Hepatocyte (in vitro differentiated cells): Measurements from ENCODE around the gene SSR1. TPM values are rescaled to one million over a fixed set of nuclear protein-coding genes. Genes with fewer than 3 reads are reported as not detected.

Experiments used
- DNase-seq: peaks from one replicate; pipeline ENCODE4 v3.0.0-alpha.2; 2016; ENCODE audit warnings: low spot score
- H2AFZ ChIP-seq: fragments of 200-600 bp; sonication (generic); 2 replicates; pipeline ENCODE4 v1.6.0; 2016; ENCODE audit warnings: antibody characterized with exemption, mild to moderate bottlenecking
- H3K27ac ChIP-seq: fragments of 200-600 bp; sonication (generic); 2 replicates; pipeline ENCODE4 v1.5.1; 2016; ENCODE audit warnings: mild to moderate bottlenecking
- H3K27me3 ChIP-seq: fragments of 200-600 bp; sonication (generic); 2 replicates; pipeline ENCODE4 v1.6.1; 2016
- H3K36me3 ChIP-seq: fragments of 200-600 bp; sonication (generic); replicated peaks from 2 replicates; pipeline ENCODE4 v1.5.1; 2016; ENCODE audit warnings: low read depth; ENCODE audit not compliant: insufficient read depth
- H3K4me1 ChIP-seq: fragments of 200-600 bp; sonication (generic); 2 replicates; pipeline ENCODE4 v1.5.1; 2016; ENCODE audit warnings: mild to moderate bottlenecking, moderate library complexity; ENCODE audit not compliant: insufficient read depth
- H3K4me2 ChIP-seq: fragments of 200-600 bp; sonication (generic); 2 replicates; pipeline ENCODE4 v1.6.0; 2016
- H3K4me3 ChIP-seq: fragments of 200-600 bp; sonication (generic); 2 replicates; pipeline ENCODE4 v1.5.1; 2016; ENCODE audit warnings: mild to moderate bottlenecking
- H3K79me2 ChIP-seq: fragments of 200-600 bp; sonication (generic); 2 replicates; pipeline ENCODE4 v1.6.0; 2017; ENCODE audit warnings: mild to moderate bottlenecking
- H3K9me2 ChIP-seq: fragments of 200-600 bp; sonication (generic); replicated peaks from 2 replicates; pipeline ENCODE4 v1.6.0; 2017; ENCODE audit warnings: mild to moderate bottlenecking; ENCODE audit not compliant: insufficient read depth
- H3K9me3 ChIP-seq: fragments of 200-600 bp; sonication (generic); 2 replicates; pipeline ENCODE4 v1.5.1; 2016; ENCODE audit warnings: low read depth, mild to moderate bottlenecking
- H4K20me1 ChIP-seq: fragments of 200-600 bp; sonication (generic); 2 replicates; pipeline ENCODE4 v1.6.0; 2016; ENCODE audit warnings: mild to moderate bottlenecking; ENCODE audit not compliant: insufficient read depth, poor library complexity, severe bottlenecking
- EZH2 ChIP-seq: fragments of 200-600 bp; sonication (generic); IDR thresholded peaks from 2 replicates; pipeline ENCODE4 v1.6.1; 2016; ENCODE audit warnings: antibody characterized with exemption, mild to moderate bottlenecking, borderline replicate concordance
- EZH2phosphoT487 ChIP-seq: fragments of 200-600 bp; sonication (generic); IDR thresholded peaks from one replicate; pipeline ENCODE4 v1.6.1; 2018; ENCODE audit warnings: antibody characterized with exemption, mild to moderate bottlenecking, low read depth, moderate library complexity; ENCODE audit not compliant: unreplicated experiment, severe bottlenecking
- WGBS: methylation state at CpG from one replicate; pipeline ENCODE4 v1.1.6; 2016; ENCODE audit warnings: low lambda C conversion rate; ENCODE audit errors: missing lambda C conversion rate; 5-methylcytosine and 5-hydroxymethylcytosine counted together
- polyA plus RNA-seq: library from polyadenylated mRNA; unstranded; fragments of >200 nt; fragmentation: Nextera tagmentation; extraction: Ambion mirVana; gene quantifications from 2 replicates; pipeline ENCODE4 v1.2.1, GENCODE V29; 2016
- total RNA-seq: library from RNA; depleted of rRNA; stranded (reverse); fragments of >200 nt; gene quantifications from 2 replicates; pipeline ENCODE4 v1.2.3, GENCODE V29; 2014
- TF ChIP-seq, protein P1 (sequence below): fragments of 200-600 bp; sonication (generic); IDR thresholded peaks from 2 replicates; pipeline ENCODE4 v1.5.1; 2016; ENCODE audit warnings: antibody characterized with exemption, mild to moderate bottlenecking; ENCODE audit not compliant: poor library complexity

Gene SSR1
- total and polyA plus RNA-seq, 2 experiments from 2014 or later = 170 to 195 TPM

DNA sequence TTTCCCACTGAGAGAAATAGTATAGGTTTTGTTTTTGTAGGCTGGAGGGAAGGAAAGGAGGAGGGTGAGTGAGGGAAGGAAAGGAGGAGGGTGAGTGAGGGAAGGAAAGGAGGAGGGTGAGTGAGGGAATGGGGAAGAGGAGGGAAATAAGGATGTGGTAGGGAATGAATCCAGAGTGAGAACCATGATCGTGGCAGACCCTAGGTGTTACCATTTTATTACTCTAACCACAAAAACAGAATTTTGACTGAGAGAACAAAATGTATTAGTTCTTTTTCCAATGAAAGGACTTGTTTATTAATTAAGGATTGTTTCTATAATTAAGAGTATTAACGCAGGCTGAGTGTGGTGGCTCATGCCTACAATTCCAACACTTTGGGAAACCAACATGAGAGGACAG lies 16.4 kb downstream of the SSR1 start:
- no peaks in the 10 kb centered on the region for H3K36me3 ChIP-seq
- H3K4me2 ChIP-seq = no peak overlapping the region
- H4K20me1 ChIP-seq = no peaks in the 10 kb centered on the region
- no peaks in the 10 kb centered on the region for H3K9me3 ChIP-seq
- H2AFZ ChIP-seq = no peak overlapping the region
- no peak overlapping the region for H3K4me3 ChIP-seq
- no peaks in the 10 kb centered on the region for H3K27me3 ChIP-seq
- no peaks in the 10 kb centered on the region for H3K4me1 ChIP-seq
- DNase-seq = no peak
- H3K27ac ChIP-seq = no peak overlapping the region
- peaks cover 7% of the 10 kb centered on the region for H3K79me2 ChIP-seq
- H3K9me2 ChIP-seq = no peaks in the 10 kb centered on the region
- no peak for TF ChIP-seq EZH2phosphoT487
- 96% methylated on average over 2 of the region's 2 CpGs for WGBS

GRCh38 chr6:7295916-7296315 lies 17.1 kb downstream of the SSR1 start:
- TF ChIP-seq EZH2 (no peak), EZH2phosphoT487 (no peak)
- TF ChIP-seq, protein P1, sequence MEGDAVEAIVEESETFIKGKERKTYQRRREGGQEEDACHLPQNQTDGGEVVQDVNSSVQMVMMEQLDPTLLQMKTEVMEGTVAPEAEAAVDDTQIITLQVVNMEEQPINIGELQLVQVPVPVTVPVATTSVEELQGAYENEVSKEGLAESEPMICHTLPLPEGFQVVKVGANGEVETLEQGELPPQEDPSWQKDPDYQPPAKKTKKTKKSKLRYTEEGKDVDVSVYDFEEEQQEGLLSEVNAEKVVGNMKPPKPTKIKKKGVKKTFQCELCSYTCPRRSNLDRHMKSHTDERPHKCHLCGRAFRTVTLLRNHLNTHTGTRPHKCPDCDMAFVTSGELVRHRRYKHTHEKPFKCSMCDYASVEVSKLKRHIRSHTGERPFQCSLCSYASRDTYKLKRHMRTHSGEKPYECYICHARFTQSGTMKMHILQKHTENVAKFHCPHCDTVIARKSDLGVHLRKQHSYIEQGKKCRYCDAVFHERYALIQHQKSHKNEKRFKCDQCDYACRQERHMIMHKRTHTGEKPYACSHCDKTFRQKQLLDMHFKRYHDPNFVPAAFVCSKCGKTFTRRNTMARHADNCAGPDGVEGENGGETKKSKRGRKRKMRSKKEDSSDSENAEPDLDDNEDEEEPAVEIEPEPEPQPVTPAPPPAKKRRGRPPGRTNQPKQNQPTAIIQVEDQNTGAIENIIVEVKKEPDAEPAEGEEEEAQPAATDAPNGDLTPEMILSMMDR = no peak
- Histone ChIP-seq H4K20me1 (no peaks in the 10 kb centered on the region), H3K36me3 (no peaks in the 10 kb centered on the region), H3K4me1 (no peaks in the 10 kb centered on the region), H3K9me3 (no peaks in the 10 kb centered on the region), H2AFZ (no peak overlapping the region), H3K9me2 (no peaks in the 10 kb centered on the region), H3K4me3 (no peak overlapping the region), H3K27me3 (no peaks in the 10 kb centered on the region), H3K27ac (no peak overlapping the region), H3K79me2 (peaks cover 7% of the 10 kb centered on the region), H3K4me2 (no peak overlapping the region)
- no peak for DNase-seq
- 97% methylated on average over 3 of the region's 3 CpGs for WGBS

- TF ChIP-seq EZH2 (no peak), EZH2phosphoT487 (no peak)
- TF ChIP-seq, protein P1 = no peak
- Histone ChIP-seq H4K20me1 (no peaks in the 10 kb centered on the region), H2AFZ (no peak overlapping the region), H3K4me3 (no peak overlapping the region), H3K79me2 (peaks cover 4% of the 10 kb centered on the region), H3K4me2 (no peak overlapping the region), H3K36me3 (peaks cover 11% of the 10 kb centered on the region), H3K9me3 (no peaks in the 10 kb centered on the region), H3K27ac (no peak overlapping the region), H3K4me1 (no peaks in the 10 kb centered on the region), H3K9me2 (no peaks in the 10 kb centered on the region), H3K27me3 (no peaks in the 10 kb centered on the region)
- no peak for DNase-seq
- 80% methylated on average over 6 of the region's 6 CpGs for WGBS
These were observed 20.3 kb downstream of the SSR1 start for GRCh38 chr6:7292596-7293255.

DNA sequence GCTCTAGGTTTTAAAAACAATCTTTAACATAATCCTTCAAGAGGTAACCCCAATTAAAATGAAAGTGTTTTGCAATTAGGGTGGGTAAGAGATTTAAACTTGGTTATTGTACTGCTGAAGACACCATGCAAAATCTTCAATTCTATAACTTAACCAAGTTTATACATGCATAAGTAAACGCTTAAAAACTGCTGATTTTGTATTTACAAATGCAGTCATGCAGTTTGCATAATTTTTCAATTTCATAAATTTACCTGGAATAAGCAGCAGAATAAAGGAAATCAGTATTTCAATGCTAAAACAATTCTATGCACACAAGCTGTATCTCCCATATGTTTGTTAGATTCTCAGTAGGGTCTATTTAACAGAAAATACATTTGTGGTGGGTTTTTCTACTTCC lies 22.9 kb downstream of the SSR1 start:
- Histone ChIP-seq H3K79me2 (no peaks in the 10 kb centered on the region), H3K27me3 (no peaks in the 10 kb centered on the region), H3K4me1 (no peaks in the 10 kb centered on the region), H4K20me1 (no peaks in the 10 kb centered on the region), H3K27ac (no peak overlapping the region), H3K4me3 (no peak overlapping the region), H3K36me3 (peaks cover 11% of the 10 kb centered on the region), H3K9me3 (no peaks in the 10 kb centered on the region), H3K9me2 (no peaks in the 10 kb centered on the region), H2AFZ (no peak overlapping the region), H3K4me2 (no peak overlapping the region)
- 92% methylated on average over 1 of the region's 1 CpG for WGBS
- DNase-seq = no peak
- TF ChIP-seq EZH2phosphoT487 = no peak
- TF ChIP-seq EZH2 = no peak
- TF ChIP-seq, protein P1 = no peak
